Lower lobe of right lung (tissue), 2 donors: ENCODE data around the gene STC2. TPM values are rescaled to one million over a fixed set of nuclear protein-coding genes. Genes with fewer than 3 reads are reported as not detected.
"Not testable (repeated sequence)": the region's sequence is repeated elsewhere in the genome, so short reads cannot be mapped to it uniquely, and the experiment has no call there.

Experiments used
- ATAC-seq, 2 donors: fragments of 200-7000 bp; cut with Tn5 transposase; one replicate each; pipeline ENCODE4 v1.9.1; 2020 to 2022; ENCODE audit warnings: mild to moderate bottlenecking in 2 of 2, moderate library complexity in 2 of 2
- DNase-seq: peaks from one replicate; pipeline ENCODE4 v3.0.0-alpha.2; 2020
- H3K27ac ChIP-seq: fragments of 200-600 bp; one replicate; pipeline ENCODE4 v1.8.0; 2022
- H3K27me3 ChIP-seq: fragments of 200-600 bp; one replicate; pipeline ENCODE4 v1.8.0; 2022; ENCODE audit warnings: low read depth
- H3K36me3 ChIP-seq: fragments of 200-600 bp; one replicate; pipeline ENCODE4 v1.8.0; 2022; ENCODE audit warnings: mild to moderate bottlenecking
- H3K4me1 ChIP-seq: fragments of 200-600 bp; one replicate; pipeline ENCODE4 v1.8.0; 2022
- H3K4me3 ChIP-seq: fragments of 200-600 bp; one replicate; pipeline ENCODE4 v1.8.0; 2022; ENCODE audit warnings: mild to moderate bottlenecking
- H3K9me3 ChIP-seq: fragments of 200-600 bp; one replicate; pipeline ENCODE4 v1.8.0; 2022
- CTCF ChIP-seq: fragments of 200-600 bp; IDR thresholded peaks from one replicate; pipeline ENCODE4 v1.8.0; 2022; ENCODE audit warnings: antibody characterized with exemption, mild to moderate bottlenecking
- intact Hi-C: fragments of 100-400 bp; cut with DNase I; formaldehyde crosslinking; loops from one replicate; pipeline ENCODE4 v1.11.0; 2022
- total RNA-seq: library from RNA; stranded (reverse); fragmentation: NEBNext Ultra II Directional; extraction: Animal tissue kit (Norgen Biotek cat#: 25700); gene quantifications from one replicate; pipeline ENCODE4 v1.2.1, GENCODE V29; 2021
- donor health status: DM: no; HTN: yes; CAD: no; lungs with severe emphysema.

STC2 gene
- total RNA-seq, 1 donor from 2014 or later = 10.8 TPM

GRCh38 chr5:173288632-173289031 lies 39.6 kb downstream of the STC2 start:
- intact Hi-C loops = no loop called here
- ATAC-seq (no peak), DNase-seq (no peak)
- Histone ChIP-seq H3K27me3 (peaks cover 74% of the 10 kb centered on the region), H3K4me3 (no peak overlapping the region), H3K27ac (no peak overlapping the region), H3K9me3 (no peaks in the 10 kb centered on the region), H3K4me1 (peaks cover 5% of the 10 kb centered on the region), H3K36me3 (no peaks in the 10 kb centered on the region)
- TF ChIP-seq CTCF = no peak

GRCh38 chr5:173287086-173287485 lies 41.1 kb downstream of the STC2 start:
- Histone ChIP-seq H3K27me3 (peaks cover 73% of the 10 kb centered on the region), H3K9me3 (no peaks in the 10 kb centered on the region), H3K27ac (no peak overlapping the region), H3K36me3 (no peaks in the 10 kb centered on the region), H3K4me3 (no peak overlapping the region), H3K4me1 (peaks cover 7% of the 10 kb centered on the region)
- DNase-seq = no peak
- TF ChIP-seq CTCF = no peak
- intact Hi-C loops = no loop called here
- no peak for ATAC-seq

- DNase-seq, intact Hi-C loops, H3K4me1 ChIP-seq, ATAC-seq, H3K36me3 ChIP-seq, H3K27ac ChIP-seq, H3K4me3 ChIP-seq, H3K9me3 ChIP-seq: not testable (repeated sequence)
- H3K27me3 ChIP-seq = peaks cover 76% of the 10 kb centered on the region
Observed at GRCh38 chr5:173284343-173284958, 43.8 kb downstream of the STC2 start.

GRCh38 chr5:173283318-173284288 lies 44.6 kb downstream of the STC2 start:
- DNase-seq = peak; percentile 85
- intact Hi-C loops = no loop called here
- no peak overlapping the region for H3K27ac ChIP-seq
- no peaks in the 10 kb centered on the region for H3K9me3 ChIP-seq
- peak; percentile 95 for ATAC-seq
- no peaks in the 10 kb centered on the region for H3K36me3 ChIP-seq
- peaks cover 7% of the 10 kb centered on the region for H3K4me1 ChIP-seq
- H3K27me3 ChIP-seq = peaks cover 68% of the 10 kb centered on the region
- H3K4me3 ChIP-seq = peak overlapping the region; percentile 30
- TF ChIP-seq CTCF = peak; percentile 74

GRCh38 chr5:173282916-173283315 lies 45.3 kb downstream of the STC2 start:
- no peak for TF ChIP-seq CTCF
- DNase-seq (no peak), ATAC-seq (no peak)
- Histone ChIP-seq H3K4me1 (peaks cover 7% of the 10 kb centered on the region), H3K27ac (no peak overlapping the region), H3K4me3 (no peak overlapping the region), H3K9me3 (no peaks in the 10 kb centered on the region), H3K27me3 (peaks cover 61% of the 10 kb centered on the region), H3K36me3 (no peaks in the 10 kb centered on the region)
- intact Hi-C loops = no loop called here

GRCh38 chr5:173281910-173282309 lies 46.3 kb downstream of the STC2 start:
- TF ChIP-seq CTCF = no peak
- no peak overlapping the region for H3K4me3 ChIP-seq
- no peaks in the 10 kb centered on the region for H3K36me3 ChIP-seq
- DNase-seq (no peak), ATAC-seq (no peak)
- intact Hi-C loops = no loop called here
- H3K27ac ChIP-seq = no peak overlapping the region
- H3K9me3 ChIP-seq = no peaks in the 10 kb centered on the region
- H3K27me3 ChIP-seq = peaks cover 58% of the 10 kb centered on the region
- H3K4me1 ChIP-seq = peaks cover 7% of the 10 kb centered on the region
